Measurements from ENCODE around the gene CGB3. TPM values are rescaled to one million over a fixed set of nuclear protein-coding genes. Genes with fewer than 3 reads are reported as not detected.

The CGB3 gene
- total RNA-seq, 1 experiment from 2014 or later, result 0.46 TPM

DNA sequence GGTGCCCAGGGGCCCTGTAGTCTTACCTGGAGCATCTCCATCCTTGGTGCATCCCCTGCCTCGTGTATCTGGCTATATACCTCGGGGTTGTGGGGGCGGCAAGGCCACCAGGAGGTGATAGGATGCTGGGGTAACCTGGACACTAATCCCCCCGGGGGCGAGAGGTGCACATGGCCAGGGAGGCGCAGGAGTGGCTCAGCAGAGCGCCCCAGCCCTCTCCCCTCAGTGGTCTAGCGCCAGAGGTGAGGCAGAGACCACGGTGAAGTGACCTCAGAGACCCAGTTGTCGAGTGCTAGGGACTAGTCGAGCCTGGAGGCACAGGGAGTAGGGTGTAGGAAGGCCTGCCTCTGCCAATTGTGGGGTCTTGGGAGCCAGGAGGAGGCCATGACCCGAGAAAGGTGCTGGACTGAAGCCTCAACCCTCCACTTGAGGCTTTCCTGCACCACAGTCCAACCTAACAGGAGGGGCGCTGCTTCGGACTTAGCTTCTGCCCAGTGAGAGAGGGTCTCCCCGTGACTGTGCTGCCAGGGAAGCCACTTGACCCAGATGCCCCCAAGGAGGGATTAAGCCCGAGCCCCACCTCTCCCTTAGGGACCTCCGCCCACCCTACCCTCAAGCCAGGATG, 7.0 kb downstream of the CGB3 start, which contains the start of gene LHB:
Gene LHB (minus strand): TSS at position 51 of the 625 bp plus-strand sequence. CDS start 10 bp downstream, at position 41.
- Histone ChIP-seq H2BK5ac (ENCODE audit: insufficient read length, low read length) (no peak within 1 kb of the TSS), H2BK12ac (ENCODE audit: insufficient read length, low read depth, low read length) (no peak within 1 kb of the TSS), H3K56ac (ENCODE audit: insufficient read length, low read depth, low read length) (no peak within 1 kb of the TSS), H2BK20ac (ENCODE audit: low read depth, low read length, poor library complexity, severe bottlenecking) (no peak within 1 kb of the TSS), H2BK120ac (ENCODE audit: low read depth, low read length, poor library complexity, severe bottlenecking) (no peak within 1 kb of the TSS), H2BK15ac (ENCODE audit: low read depth, low read length) (no peak within 1 kb of the TSS), H3K23ac (ENCODE audit: insufficient read length, low read depth, low read length) (no peak within 1 kb of the TSS), H4K20me1 (ENCODE audit: control insufficient read depth, insufficient read depth, insufficient read length) (no peaks in the 10 kb centered on the region), H3T11ph (ENCODE audit: low read length) (no peak within 1 kb of the TSS), H3K4me2 (ENCODE audit: insufficient read depth, insufficient read length, low read length) (peak within 1 kb of the TSS; percentile 25), H3K4me1 (ENCODE audit: insufficient read depth, low read length) (peaks cover 4% of the 10 kb centered on the region; the same call in 1 of the 2 replicates), H3K14ac (ENCODE audit: insufficient read depth, low read length) (no peak within 1 kb of the TSS; the same call in 1 of the 2 replicates), H4K91ac (ENCODE audit: insufficient read length, low read depth, low read length) (no peak within 1 kb of the TSS), H4K8ac (replicated peaks; ENCODE audit: insufficient read length, low read depth, low read length) (no peak within 1 kb of the TSS), H3K9me3 (ENCODE audit: control insufficient read depth, low read depth, low read length) (no peaks in the 10 kb centered on the region), H3K27me3 (ENCODE audit: insufficient read depth, low read length) (no peaks in the 10 kb centered on the region; the same call in 1 of the 2 replicates), H3K79me2 (ENCODE audit: insufficient read depth, low read length) (no peaks in the 10 kb centered on the region), H3K18ac (ENCODE audit: insufficient read length, low read depth, low read length) (no peak within 1 kb of the TSS), H3K9ac (ENCODE audit: extremely low read depth, insufficient read length, low read length) (no peak within 1 kb of the TSS), H2AK5ac (ENCODE audit: insufficient read length, low read length) (no peak within 1 kb of the TSS), H3K4ac (ENCODE audit: low read depth, low read length) (no peak within 1 kb of the TSS), H4K5ac (ENCODE audit: insufficient read length, low read depth, low read length) (no peak within 1 kb of the TSS), H3K23me2 (ENCODE audit: insufficient read length, low read depth, low read length, poor library complexity, severe bottlenecking) (peaks cover 8% of the 10 kb centered on the region), H3K79me1 (ENCODE audit: insufficient read depth, low read depth, low read length, poor library complexity, severe bottlenecking) (no peaks in the 10 kb centered on the region), H3K27ac (ENCODE audit: insufficient read length, low read depth, low read length) (no peak within 1 kb of the TSS), H2AFZ (ENCODE audit: low read length) (no peak within 1 kb of the TSS)
- H3K27me3 Mint-ChIP-seq (ENCODE audit: low read depth), result peaks cover 34% of the 10 kb centered on the region
- H3K27ac Mint-ChIP-seq, result no peak within 1 kb of the TSS
- peaks cover 12 to 41% (median 39%) of the 10 kb centered on the region in 3 experiments; a peak in 6 of 7 replicates for H3K36me3 Mint-ChIP-seq (ENCODE audit: insufficient read depth in 1 of 3, low read depth in 3 of 3)
- WGBS (ENCODE audit: extremely low coverage, insufficient read length, low lambda C conversion rate), result no CpG with 5 or more reads among the region's 17 CpGs
- H3K4me3 Mint-ChIP-seq, result peak within 1 kb of the TSS; percentile 54 to 66; a peak in 4 of 5 replicates
- DNase-seq, result peak; percentile 61
- H3K4me1 Mint-ChIP-seq, result peaks cover 15 to 36% of the 10 kb centered on the region in 2 experiments
- peaks cover 0 to 1% of the 10 kb centered on the region in 2 experiments; a peak in 2 of 5 replicates for H3K9me3 Mint-ChIP-seq
- TF ChIP-seq, protein P1, sequence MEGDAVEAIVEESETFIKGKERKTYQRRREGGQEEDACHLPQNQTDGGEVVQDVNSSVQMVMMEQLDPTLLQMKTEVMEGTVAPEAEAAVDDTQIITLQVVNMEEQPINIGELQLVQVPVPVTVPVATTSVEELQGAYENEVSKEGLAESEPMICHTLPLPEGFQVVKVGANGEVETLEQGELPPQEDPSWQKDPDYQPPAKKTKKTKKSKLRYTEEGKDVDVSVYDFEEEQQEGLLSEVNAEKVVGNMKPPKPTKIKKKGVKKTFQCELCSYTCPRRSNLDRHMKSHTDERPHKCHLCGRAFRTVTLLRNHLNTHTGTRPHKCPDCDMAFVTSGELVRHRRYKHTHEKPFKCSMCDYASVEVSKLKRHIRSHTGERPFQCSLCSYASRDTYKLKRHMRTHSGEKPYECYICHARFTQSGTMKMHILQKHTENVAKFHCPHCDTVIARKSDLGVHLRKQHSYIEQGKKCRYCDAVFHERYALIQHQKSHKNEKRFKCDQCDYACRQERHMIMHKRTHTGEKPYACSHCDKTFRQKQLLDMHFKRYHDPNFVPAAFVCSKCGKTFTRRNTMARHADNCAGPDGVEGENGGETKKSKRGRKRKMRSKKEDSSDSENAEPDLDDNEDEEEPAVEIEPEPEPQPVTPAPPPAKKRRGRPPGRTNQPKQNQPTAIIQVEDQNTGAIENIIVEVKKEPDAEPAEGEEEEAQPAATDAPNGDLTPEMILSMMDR (conservative IDR thresholded peaks at IDR 0.05), result no peak
